NB4 (cell line): ENCODE results near the gene MSX1.

Experiments used
- DNase-seq: peaks from one replicate; pipeline ENCODE4 v3.0.0; 2010; ENCODE audit warnings: low read depth
- H3K4me3 ChIP-seq: one replicate; pipeline ENCODE4 v1.5.1; 2011; ENCODE audit warnings: mild to moderate bottlenecking, low read depth, low read length, moderate library complexity
- MYC ChIP-seq: IDR thresholded peaks from 2 replicates; pipeline ENCODE4 v1.6.1; 2011; ENCODE audit warnings: low read depth, low read length
- POLR2A ChIP-seq: IDR thresholded peaks from 2 replicates; pipeline ENCODE4 v1.6.1; 2011; ENCODE audit warnings: mild to moderate bottlenecking; ENCODE audit not compliant: insufficient read length; ENCODE audit errors: extremely low read depth
- TF ChIP-seq, protein P1 (sequence below): IDR thresholded peaks from 2 replicates; pipeline ENCODE4 v1.6.1; 2011; ENCODE audit warnings: low read depth, low read length
- TF ChIP-seq, protein P2 (sequence below): IDR thresholded peaks from one replicate; pipeline ENCODE4 v1.5.1; 2012; ENCODE audit warnings: low read depth, low read length

The MSX1 gene

DNA sequence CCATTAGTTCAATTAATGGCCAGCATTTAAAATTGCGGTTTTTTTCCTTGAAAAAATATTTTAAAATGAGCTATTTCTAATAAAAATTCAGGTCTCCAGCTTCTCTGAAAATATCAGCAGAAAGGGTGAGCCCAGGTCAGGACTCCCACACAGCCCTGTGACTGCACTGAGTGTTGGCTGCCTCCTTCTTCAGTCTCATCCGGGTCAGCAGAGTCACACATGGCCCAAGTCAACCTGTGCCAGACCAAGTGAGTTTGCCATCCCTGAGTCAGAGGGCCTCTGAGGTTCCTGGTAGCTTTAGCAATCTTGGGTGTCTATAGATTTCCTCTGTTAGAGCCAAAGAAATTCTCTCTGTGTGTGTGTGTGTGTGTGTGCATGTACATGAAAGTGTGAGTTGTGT is 22.1 kb upstream of the MSX1 start:
- H3K4me3 ChIP-seq = no peak overlapping the region
- no peak for DNase-seq
- TF ChIP-seq MYC (no peak), POLR2A (no peak)
- TF ChIP-seq, protein P1, sequence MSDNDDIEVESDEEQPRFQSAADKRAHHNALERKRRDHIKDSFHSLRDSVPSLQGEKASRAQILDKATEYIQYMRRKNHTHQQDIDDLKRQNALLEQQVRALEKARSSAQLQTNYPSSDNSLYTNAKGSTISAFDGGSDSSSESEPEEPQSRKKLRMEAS = no peak
- TF ChIP-seq, protein P2, sequence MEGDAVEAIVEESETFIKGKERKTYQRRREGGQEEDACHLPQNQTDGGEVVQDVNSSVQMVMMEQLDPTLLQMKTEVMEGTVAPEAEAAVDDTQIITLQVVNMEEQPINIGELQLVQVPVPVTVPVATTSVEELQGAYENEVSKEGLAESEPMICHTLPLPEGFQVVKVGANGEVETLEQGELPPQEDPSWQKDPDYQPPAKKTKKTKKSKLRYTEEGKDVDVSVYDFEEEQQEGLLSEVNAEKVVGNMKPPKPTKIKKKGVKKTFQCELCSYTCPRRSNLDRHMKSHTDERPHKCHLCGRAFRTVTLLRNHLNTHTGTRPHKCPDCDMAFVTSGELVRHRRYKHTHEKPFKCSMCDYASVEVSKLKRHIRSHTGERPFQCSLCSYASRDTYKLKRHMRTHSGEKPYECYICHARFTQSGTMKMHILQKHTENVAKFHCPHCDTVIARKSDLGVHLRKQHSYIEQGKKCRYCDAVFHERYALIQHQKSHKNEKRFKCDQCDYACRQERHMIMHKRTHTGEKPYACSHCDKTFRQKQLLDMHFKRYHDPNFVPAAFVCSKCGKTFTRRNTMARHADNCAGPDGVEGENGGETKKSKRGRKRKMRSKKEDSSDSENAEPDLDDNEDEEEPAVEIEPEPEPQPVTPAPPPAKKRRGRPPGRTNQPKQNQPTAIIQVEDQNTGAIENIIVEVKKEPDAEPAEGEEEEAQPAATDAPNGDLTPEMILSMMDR = no peak

DNA sequence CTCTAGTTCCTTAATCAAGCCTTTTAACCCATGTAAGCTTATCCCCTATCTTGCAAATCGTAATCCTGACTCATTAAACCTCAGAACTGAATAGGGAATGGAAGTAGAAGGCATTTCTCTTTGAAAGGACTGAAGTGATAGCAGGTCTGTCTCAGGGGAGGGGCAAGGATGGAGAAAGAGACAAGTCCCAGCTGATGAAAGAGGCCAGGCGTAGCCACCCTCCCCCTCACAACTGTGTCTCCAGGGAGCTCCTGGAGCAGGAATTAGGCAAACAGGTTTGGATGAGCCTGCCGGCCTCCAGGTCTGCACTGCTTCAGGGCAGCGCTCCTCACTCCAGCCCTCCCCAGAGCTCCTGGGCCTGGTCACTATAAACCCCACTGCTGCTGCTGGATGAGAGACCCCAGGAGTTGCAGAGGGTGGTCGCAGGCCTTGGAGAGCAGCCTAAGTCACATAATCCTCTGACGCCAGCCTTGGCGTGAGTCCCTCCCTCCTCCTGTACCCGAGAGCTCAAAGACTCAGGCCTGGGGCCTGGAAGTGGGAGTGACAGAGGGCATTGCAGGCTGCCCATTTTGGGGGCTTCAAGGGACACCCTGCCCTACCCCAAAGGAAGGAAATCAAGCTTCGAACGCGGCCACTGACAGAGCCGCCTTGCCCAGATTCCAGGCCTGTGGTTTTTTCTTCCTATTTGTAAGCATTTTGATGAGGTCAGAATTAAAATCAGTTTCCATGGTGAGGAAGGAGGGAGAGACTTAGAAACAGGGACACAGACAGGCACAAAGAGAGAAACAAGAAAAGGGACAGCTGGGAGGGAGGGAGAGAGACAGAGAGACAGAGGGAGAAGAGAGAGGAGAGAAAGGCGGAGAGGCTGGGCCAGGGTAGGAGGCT is 21.2 kb upstream of the MSX1 start:
- no peak for DNase-seq
- no peak overlapping the region for H3K4me3 ChIP-seq
- TF ChIP-seq, protein P2 = no peak
- TF ChIP-seq, protein P1 = no peak
- no peak for TF ChIP-seq POLR2A
- no peak for TF ChIP-seq MYC

DNA sequence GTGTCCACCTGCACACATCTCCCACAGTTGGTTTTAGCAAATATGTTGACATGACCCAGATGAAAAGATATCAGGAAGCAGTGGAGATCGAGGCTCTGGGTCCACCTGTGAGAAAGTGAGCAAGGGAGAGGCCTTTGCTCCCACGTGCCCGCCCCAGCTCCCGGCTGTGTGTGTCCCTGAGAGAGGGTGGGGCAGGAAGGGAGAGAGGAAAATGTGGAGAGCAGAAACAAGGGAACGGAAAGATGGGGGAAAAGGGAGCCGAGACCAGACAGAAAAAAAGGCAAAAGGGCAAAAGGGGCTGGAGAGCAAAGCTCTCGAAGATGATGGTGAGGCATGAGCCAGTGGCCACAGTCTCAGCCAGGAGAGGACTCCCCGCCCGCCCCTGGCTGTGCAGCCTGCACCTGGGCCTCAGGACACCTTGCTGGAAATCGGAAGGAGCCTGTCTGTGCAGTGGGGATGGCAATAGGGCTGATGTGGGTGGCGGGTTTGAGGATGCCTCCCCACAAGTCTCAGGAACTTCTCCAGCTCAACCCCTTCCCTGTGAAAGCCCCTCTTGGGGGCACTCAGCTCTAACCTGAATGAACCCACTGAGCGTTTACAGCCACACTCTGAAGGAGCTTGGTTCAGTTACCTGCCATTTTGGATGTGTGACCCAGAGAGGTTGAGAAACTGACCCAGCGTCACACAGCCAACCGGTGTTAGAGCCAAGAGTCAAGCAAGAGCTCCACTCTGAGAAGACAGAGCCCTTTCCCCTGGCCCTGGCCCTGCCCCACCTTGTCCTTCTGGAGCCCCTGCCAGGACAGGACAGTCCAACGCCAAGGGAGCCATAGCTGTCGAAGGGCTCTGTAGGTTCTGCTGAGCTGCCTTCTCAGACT is 20.3 kb upstream of the MSX1 start:
- no peak for DNase-seq
- TF ChIP-seq, protein P2 = no peak
- TF ChIP-seq MYC (no peak), POLR2A (no peak)
- TF ChIP-seq, protein P1 = no peak
- H3K4me3 ChIP-seq = no peak overlapping the region

DNA sequence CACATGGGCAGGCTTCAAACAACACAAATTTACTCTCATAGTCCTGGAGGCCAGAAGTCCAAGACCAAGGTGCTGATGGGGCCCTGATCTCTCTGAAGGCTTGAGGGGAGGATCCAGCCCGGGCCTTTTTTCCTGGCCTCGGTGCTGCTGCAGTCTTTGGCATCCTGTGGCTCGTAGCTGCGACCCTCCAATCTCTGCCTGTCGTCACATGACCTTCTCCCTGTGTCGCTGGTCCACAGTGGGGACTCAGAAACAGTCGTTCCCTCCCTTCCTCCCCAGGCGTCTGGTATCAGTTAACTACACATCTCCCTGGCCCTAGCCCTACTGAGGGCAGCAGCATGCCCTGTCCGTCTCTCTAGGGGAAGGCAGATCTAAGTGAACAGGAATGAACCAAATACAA is 19.1 kb upstream of the MSX1 start:
- DNase-seq = no peak
- H3K4me3 ChIP-seq = no peak overlapping the region
- TF ChIP-seq MYC (no peak), POLR2A (no peak)
- TF ChIP-seq, protein P1 = no peak
- TF ChIP-seq, protein P2 = no peak

DNA sequence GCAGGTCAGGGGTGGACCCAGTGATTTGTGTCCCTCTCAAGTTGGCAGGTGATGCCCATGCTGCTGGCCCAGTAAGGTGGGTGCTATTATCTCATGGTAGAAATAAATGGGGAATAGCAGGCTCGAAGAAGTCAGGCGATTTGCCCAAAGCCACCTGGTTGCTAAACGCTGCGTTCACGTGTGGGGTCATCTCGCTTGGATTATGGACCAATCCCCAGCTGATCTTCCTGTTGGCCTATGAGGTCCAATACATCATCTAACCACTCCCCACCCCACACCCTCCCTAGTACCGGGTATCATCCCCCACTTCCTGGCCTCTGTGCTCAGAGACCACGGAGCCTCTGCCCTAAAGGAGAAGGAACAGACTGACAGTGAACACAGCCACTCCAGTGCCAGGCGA is 18.3 kb upstream of the MSX1 start:
- TF ChIP-seq POLR2A = no peak
- TF ChIP-seq, protein P2 = no peak
- H3K4me3 ChIP-seq = no peak overlapping the region
- no peak for DNase-seq
